Mononuclear cell (primary cell): ENCODE data around the gene TRPV6. TPM values are rescaled to one million over a fixed set of nuclear protein-coding genes. Genes with fewer than 3 reads are reported as not detected.

Source experiments
- H3K27me3 ChIP-seq: 2 replicates; pipeline ENCODE4 v1.6.0; 2011; ENCODE audit warnings: low read length, control low read depth; ENCODE audit not compliant: insufficient read depth
- H3K4me1 ChIP-seq: 2 replicates; pipeline ENCODE4 v1.5.1; 2011; ENCODE audit warnings: mild to moderate bottlenecking, low read length, control low read depth; ENCODE audit not compliant: insufficient read depth
- H3K4me3 ChIP-seq: 2 replicates; pipeline ENCODE4 v1.5.1; 2011; ENCODE audit warnings: mild to moderate bottlenecking, low read length, moderate library complexity
- H3K9me3 ChIP-seq: 2 replicates; pipeline ENCODE4 v1.5.1; 2011; ENCODE audit warnings: low read depth, mild to moderate bottlenecking, control low read depth, low read length
- total RNA-seq: library from RNA; depleted of rRNA; stranded (reverse); fragments of >200 nt; gene quantifications from one replicate; pipeline ENCODE4 v1.2.3, GENCODE V29; 2012

The TRPV6 gene
- total RNA-seq, result 0.10 TPM

DNA sequence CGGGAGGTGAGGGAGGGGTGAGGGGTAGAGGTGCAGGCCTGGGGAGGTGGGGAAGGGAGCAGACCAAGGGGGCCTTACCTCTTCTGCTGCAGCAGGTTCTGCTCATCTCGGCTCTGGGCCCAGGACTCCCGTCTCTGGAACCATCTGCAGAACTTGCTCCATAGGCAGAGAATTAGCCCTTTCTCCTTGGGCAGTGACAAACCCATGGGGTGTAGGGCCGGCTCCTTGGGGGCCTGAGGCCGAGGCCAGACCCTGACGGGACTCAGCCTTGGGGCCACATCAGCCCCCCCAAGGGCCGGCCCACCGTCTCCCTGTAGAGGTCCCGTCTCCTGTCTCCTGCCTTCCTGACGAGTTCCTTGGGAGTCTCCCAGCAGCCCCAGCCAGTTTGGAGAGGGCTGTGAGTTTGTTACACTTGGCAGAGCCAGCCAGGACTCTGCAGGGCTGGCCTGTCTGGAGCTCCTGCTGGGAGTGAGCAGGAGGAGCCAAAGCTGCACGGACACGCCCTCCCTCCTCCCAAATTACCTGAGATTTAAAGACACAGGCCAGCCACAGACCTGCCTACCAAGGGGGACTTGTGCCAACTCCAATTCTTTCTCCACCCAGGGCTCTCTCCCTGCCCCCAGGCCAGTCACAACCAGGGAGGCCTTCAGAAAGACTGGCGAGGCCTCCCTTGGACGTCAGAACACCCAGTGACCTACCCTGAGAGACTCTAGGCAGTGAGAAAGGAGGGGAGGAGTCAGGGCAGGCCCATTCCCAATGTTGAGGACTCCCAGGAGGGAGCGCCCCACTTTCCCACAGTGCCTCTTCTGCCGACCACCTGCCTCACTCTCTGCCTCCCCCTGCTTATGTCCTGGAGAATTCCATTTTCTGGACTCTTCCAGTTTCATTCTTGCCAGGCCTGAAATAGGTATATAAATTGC lies at the start of gene TRPV6:
TSS of gene TRPV6 (minus strand) at position 435 of the 920 bp plus-strand sequence.
- no peaks in the 10 kb centered on the region for H3K9me3 ChIP-seq
- H3K4me1 ChIP-seq, result no peaks in the 10 kb centered on the region
- H3K4me3 ChIP-seq, result no peak within 1 kb of the TSS
- H3K27me3 ChIP-seq, result no peaks in the 10 kb centered on the region

DNA sequence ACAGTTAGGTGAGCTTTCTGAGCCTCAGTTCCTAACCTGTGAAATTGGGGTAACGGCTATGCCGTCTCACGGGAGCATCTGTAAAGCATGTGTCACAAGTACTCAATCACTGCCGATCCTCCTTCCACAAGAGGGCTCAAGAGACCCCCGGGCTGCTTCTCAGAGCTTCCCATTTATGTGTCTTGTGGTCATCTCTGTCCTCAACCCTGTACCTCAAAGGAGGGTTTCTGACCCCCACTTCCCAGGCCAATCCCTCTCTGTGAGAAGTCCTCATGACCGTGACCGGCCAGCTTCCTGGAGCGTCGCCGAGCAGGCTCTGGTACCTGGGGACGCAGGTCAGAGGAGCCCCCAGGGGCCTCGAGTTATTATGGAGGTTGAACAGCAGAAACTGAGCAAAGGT lies 48.5 kb upstream of the TRPV6 start:
- H3K4me3 ChIP-seq, result no peak overlapping the region
- H3K4me1 ChIP-seq, result no peaks in the 10 kb centered on the region
- no peaks in the 10 kb centered on the region for H3K9me3 ChIP-seq
- no peaks in the 10 kb centered on the region for H3K27me3 ChIP-seq

DNA sequence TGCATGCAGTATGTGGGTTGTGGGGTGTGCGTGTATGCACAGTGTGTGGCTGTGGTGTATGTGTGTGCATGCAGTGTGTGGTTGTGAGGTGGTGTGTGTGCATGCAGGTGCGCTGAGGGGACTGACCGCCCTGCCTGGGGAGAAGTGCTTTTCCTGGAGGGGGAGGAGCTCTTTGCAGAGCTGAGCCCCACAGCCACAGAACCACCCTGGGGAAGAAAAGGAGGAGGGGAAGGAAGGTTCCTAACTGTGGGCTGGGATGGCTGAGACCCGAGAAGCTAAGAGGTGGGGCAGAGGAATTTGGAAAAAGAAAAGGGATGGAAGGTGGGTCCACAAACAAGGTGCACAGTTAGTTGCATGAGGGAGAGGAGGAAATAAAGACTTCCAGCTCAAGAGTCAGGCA lies 48.1 kb upstream of the TRPV6 start, which contains the start of gene TRPV5:
TSS of gene TRPV5 (minus strand) at position 123 of the 400 bp plus-strand sequence. CDS start 287 bp downstream, outside the sequence.
- Histone ChIP-seq H3K4me1 (peaks cover under 1% of the 10 kb centered on the region), H3K27me3 (no peaks in the 10 kb centered on the region), H3K9me3 (no peaks in the 10 kb centered on the region), H3K4me3 (no peak within 1 kb of the TSS)

DNA sequence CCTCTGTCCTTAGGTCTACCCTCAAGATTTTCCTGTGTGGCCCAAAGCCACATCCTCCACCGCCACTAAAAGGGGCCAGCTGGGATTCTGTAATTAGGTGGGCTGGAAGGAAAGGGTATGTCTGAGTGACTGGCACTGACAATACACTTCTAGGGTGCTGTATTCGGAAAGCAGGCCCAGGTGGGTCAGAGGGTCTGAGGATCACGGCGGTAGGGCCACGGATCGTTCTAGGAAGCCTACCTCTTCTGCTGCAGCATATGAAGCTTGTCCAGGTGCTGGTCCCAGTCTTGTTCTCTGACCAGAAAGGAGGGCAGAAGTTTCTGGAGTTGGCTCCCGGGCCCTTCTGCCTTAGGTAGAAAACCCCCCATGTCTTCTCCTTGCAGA lies 47.5 kb upstream of the TRPV6 start:
- no peak overlapping the region for H3K4me3 ChIP-seq
- no peaks in the 10 kb centered on the region for H3K27me3 ChIP-seq
- peaks cover 6% of the 10 kb centered on the region for H3K4me1 ChIP-seq
- H3K9me3 ChIP-seq, result no peaks in the 10 kb centered on the region

DNA sequence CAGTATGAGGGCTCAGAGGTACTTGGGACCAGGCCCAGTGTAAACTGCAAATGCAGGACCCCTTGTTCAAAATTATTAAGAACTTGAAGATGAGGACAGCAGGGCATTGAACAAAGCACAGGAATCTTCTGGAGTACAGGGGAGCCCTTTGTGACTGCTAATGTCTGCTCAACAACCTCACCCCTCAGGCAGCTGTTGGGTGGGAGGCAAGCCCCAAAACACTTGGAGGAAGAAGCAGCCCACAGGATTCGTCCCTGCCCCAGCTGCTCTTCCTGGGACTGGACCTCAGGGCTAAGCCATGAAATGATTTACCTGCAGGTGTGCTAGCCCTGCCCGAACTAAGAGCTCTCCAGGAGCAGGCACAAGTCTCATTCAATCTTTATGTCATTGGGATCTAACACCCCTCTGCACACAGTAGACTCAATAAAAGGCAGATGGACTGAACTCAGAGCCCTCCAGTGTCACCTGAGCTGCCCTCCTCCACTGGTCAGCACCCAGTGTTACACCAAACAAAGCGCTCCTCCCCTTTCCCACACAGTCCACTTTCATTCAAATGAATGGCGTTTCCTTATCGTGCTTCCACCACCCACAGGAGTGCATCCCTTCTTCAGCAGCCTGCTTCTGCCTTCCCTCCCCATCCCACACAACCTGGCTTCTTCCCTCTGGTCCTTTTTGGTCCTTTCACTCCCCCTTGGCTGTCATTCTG lies 47.0 kb upstream of the TRPV6 start:
- no peaks in the 10 kb centered on the region for H3K27me3 ChIP-seq

DNA sequence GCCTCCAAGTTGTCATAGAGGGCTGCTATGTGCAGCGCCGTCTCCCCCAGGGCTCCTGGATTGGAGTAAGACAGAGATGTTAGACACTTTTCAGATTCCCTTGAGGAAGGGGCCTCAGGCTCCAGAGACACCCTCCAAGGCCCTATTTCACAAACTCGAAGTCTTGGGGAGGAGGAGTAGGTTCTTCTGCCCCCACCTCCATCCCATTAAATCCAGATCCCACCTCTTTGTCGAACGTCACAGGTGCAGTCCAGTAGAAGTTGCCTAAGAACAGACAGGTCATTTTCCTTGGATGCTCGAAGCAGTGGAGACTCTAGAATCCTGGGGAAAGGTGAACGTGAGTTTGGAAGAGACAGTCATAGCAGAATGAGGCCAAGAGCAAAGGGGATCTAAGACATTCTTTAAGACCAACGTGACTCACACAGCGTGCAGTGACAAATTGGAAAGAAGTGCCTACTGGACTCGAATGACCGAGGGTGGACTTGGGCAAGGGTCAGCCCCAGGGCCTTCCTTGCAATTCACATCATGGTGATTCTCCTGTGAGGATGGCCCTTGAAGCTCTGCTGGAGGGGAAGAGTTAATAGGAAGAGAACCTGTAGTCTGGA lies 44.7 kb upstream of the TRPV6 start:
- Histone ChIP-seq H3K27me3 (no peaks in the 10 kb centered on the region), H3K4me3 (no peak overlapping the region), H3K4me1 (peaks cover 28% of the 10 kb centered on the region), H3K9me3 (no peaks in the 10 kb centered on the region)

More for the DNA sequence above, 47.0 kb upstream of the TRPV6 start:
- Histone ChIP-seq H3K4me1 (peaks cover 11% of the 10 kb centered on the region), H3K9me3 (no peaks in the 10 kb centered on the region), H3K4me3 (no peak overlapping the region)

DNA sequence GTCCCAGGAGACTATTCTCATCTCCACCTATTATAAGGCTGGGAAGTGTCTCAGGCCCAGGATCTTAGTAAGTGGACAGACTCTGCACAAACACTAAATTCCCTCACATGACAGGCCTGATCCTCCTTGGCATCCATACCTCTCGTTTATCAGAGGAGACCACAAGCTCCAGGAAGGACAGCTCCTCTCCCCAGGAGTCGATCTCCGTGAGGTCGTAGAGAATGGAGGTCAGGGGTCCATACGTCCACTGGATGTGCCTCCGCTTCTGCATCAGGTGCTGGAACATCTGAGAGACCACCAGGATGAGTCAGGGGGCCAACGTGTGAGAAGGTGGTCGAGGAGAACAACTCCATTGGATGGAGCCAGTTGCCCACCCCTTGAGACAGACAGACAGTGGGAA lies 42.4 kb upstream of the TRPV6 start:
- no peak overlapping the region for H3K4me3 ChIP-seq
- no peaks in the 10 kb centered on the region for H3K9me3 ChIP-seq
- peaks cover 28% of the 10 kb centered on the region for H3K4me1 ChIP-seq
- H3K27me3 ChIP-seq, result peaks cover under 1% of the 10 kb centered on the region

DNA sequence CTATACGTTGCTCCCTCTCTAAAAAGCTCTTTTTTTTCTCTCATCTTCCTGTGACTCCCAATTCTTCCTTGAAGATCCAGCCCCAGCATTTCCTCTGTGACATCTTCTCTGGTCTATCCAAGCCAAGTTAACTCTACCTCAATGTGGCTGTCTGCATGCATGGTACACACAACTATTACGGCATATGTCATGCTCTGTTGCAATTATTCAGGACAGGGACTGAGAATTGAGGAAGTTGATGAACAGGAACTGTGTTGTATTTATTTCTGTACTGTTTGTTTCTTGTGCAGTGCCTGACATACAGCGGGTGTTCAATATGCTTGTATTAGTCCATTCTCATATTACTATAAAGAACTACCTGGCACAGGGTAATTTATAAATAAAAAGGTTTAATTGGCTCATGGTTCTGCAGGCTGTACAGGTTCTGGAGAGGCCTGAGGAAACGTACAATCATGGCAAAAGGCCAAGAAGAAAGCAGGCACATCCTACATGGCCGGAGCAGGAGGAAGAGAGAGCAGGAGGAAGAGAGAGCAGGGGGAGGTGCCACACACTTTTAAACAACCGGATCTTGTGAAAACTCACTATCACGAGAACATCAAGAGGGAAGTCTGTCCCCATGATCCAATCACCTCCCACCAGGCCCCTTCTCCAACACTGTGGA lies 41.7 kb upstream of the TRPV6 start:
- H3K27me3 ChIP-seq, result peaks cover 3% of the 10 kb centered on the region
- peaks cover 28% of the 10 kb centered on the region for H3K4me1 ChIP-seq
- H3K9me3 ChIP-seq, result no peaks in the 10 kb centered on the region
- H3K4me3 ChIP-seq, result no peak overlapping the region

DNA sequence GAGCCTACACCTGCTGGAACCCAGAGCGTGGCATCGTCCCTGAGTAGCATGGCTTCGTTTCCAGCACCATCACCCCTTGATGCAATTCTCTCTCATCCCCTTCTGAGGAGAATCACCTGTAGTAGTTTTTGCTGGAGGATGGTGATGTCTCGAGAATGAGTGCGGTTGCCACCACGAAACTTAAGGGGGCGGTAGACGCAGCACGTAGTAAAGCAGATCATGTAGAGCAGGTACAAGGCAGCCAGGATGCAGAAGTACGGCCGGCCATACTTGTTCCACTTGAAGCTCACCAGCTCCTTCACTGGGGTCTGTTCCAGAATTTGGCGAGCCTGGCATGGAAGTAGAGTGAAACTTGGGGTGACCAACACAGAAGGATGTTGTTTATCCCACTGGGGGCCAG lies 39.9 kb upstream of the TRPV6 start:
- peaks cover 28% of the 10 kb centered on the region for H3K4me1 ChIP-seq
- peaks cover 3% of the 10 kb centered on the region for H3K27me3 ChIP-seq
- H3K9me3 ChIP-seq, result no peaks in the 10 kb centered on the region
- no peak overlapping the region for H3K4me3 ChIP-seq

DNA sequence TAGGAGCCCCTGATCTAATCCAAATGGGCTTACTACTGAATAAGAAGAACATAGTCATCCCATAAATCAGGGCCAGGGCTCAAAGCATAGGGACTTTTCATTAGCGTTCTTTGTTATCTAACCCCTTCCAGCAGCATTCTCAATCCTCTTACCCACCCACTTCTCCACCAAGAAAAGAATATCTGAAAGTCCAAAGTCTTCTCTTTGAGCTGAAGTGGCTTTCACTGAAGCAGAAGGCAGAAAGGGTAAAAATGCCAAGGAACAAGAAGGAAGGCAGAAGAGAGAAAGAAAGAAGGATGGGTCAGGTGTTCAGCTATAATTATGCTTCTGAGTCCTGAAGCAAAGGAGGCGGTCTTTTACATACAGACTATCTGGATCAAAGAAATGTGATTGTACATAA lies 37.8 kb upstream of the TRPV6 start:
- Histone ChIP-seq H3K9me3 (no peaks in the 10 kb centered on the region), H3K4me3 (no peak overlapping the region), H3K4me1 (peaks cover 25% of the 10 kb centered on the region), H3K27me3 (peaks cover 3% of the 10 kb centered on the region)

DNA sequence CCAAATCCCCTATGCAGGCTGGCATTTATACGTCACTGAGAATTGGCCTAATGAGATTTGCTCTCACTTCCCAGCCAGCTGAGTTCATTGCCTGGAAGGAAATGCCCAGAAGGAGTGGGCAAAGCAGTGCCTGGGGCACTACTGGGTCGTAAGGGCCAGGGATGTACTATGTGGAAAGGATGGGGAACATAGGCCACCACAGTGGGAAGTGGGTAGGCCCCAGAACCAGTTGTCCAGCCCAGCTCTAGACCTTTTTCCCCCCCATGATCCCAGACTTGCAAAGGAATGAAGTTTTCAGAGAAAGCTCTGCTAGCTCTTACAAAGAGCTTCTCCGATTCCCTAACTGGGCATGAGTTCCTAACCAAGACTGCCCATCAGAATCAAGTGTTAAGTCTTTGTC lies 34.1 kb upstream of the TRPV6 start:
- Histone ChIP-seq H3K9me3 (no peaks in the 10 kb centered on the region), H3K4me3 (no peak overlapping the region), H3K4me1 (no peaks in the 10 kb centered on the region), H3K27me3 (peaks cover 3% of the 10 kb centered on the region)

DNA sequence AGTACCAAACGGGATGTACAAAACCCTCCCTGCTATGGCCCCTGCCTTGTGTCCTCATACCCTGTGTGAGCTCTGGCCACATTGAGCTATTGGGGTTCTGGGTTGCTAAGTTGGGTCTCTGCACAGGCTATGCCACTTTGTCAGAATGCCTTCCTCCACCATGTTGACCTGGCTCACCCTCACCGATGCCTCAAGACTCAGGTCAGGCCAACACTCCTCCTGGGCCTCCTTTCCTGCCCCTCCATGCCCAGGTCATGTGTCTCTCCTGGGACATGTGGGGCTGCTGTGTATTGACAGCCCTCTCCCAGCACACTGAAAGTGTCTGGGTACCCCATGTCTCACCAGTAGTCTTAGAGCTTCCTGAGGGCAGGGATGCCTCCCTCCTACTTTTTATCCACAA lies 33.4 kb upstream of the TRPV6 start:
- H3K4me3 ChIP-seq, result no peak overlapping the region
- peaks cover 3% of the 10 kb centered on the region for H3K27me3 ChIP-seq
- H3K9me3 ChIP-seq, result no peaks in the 10 kb centered on the region

DNA sequence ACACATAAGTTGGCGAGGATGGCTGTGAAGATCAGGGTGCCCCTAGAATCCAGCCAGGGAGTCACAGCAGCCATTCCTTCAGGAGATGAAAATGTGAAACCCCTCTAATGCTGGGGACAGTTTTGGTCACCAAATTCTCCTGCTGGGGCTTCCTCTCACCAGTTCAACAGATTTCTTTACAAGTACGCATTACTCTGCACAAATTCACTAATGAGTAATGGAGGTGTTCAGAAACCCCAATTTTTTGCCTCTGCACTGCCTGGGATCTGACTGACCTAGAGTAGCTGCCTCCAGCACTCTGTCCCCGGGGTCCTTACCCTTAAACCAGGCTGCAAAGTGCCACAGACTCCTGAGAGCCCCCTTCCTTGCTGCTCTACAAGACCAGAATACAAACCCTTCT lies 31.9 kb upstream of the TRPV6 start:
- H3K4me1 ChIP-seq, result no peaks in the 10 kb centered on the region
- no peaks in the 10 kb centered on the region for H3K9me3 ChIP-seq
- H3K4me3 ChIP-seq, result no peak overlapping the region
- no peaks in the 10 kb centered on the region for H3K27me3 ChIP-seq

More for the DNA sequence above, 33.4 kb upstream of the TRPV6 start:
- no peaks in the 10 kb centered on the region for H3K4me1 ChIP-seq

DNA sequence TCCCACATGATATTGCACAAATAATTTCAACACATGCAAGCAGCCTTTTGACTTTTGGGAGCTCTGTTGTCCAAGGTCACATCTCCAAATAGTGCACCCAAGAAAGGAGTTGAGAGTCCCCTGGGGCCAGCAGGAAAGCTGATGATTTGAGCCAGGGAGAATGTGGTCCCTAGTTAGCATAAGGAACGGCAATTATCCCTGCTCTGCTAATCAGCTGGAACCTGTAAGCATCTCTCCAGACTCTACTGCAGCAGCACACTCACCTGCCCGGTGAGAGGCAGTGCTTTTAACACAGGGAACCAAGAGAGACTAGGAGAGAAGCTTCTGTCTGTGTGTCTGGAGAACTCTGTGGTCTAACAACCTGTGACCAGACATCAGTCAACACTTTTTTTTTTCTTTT lies 31.0 kb upstream of the TRPV6 start:
- H3K9me3 ChIP-seq, result no peaks in the 10 kb centered on the region
- no peaks in the 10 kb centered on the region for H3K27me3 ChIP-seq
- H3K4me1 ChIP-seq, result no peaks in the 10 kb centered on the region
- no peak overlapping the region for H3K4me3 ChIP-seq

DNA sequence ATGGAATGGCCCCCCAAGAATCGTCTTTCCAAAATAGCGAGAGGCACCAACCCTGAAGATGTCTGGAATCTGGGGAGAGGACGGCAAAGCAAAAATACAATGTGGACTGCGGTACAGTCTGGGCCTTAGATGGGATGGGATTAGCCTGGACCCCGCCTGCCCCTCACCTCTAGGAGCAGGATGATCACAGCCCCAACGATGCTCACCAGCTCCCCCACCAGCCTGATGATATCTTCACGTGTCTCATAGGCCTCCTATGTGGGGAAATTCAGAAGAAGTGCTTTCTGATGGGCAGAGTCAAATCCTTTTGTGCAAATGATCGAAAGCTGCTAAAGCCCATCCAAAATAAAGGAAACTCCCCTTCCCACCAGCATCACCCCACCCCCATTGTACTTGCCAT lies 29.8 kb upstream of the TRPV6 start:
- Histone ChIP-seq H3K4me3 (no peak overlapping the region), H3K9me3 (no peaks in the 10 kb centered on the region), H3K27me3 (no peaks in the 10 kb centered on the region), H3K4me1 (peaks cover 8% of the 10 kb centered on the region)
